SK-N-SH treated with all-trans-retinoic acid at 6 μM for 48 hours (cell line): ENCODE measurements around the gene SP2.
A peak's percentile ranks its signal among the peaks of the same experiment; 100 is the strongest.

Experiments used
- ATAC-seq: fragments of 200-7000 bp; cut with Tn5 transposase; 3 replicates; pipeline ENCODE4 v1.9.1; 2020; ENCODE audit warnings: mild to moderate bottlenecking, moderate library complexity
- BACH2 ChIP-seq: fragments of 250-450 bp; sonication (Bioruptor Pico); IDR thresholded peaks from 2 replicates; pipeline ENCODE4 v1.9.0; 2021; ENCODE audit warnings: mild to moderate bottlenecking, borderline replicate concordance
- CSDC2 ChIP-seq: fragments of 250-450 bp; sonication (Bioruptor Pico); IDR thresholded peaks from 2 replicates; pipeline ENCODE4 v1.5.0; 2020; ENCODE audit warnings: mild to moderate bottlenecking, moderate library complexity
- ESRRG ChIP-seq: fragments of 250-450 bp; sonication (Bioruptor Pico); IDR thresholded peaks from 2 replicates; pipeline ENCODE4 v1.6.1; 2021; ENCODE audit warnings: mild to moderate bottlenecking
- GLIS3 ChIP-seq: fragments of 250-450 bp; sonication (Bioruptor Pico); IDR thresholded peaks from 2 replicates; pipeline ENCODE4 v1.5.0; 2020; ENCODE audit warnings: mild to moderate bottlenecking, moderate library complexity
- ISL1 ChIP-seq: fragments of 250-450 bp; sonication (Bioruptor Pico); IDR thresholded peaks from 2 replicates; pipeline ENCODE4 v2.1.2; 2022; ENCODE audit warnings: mild to moderate bottlenecking, moderate library complexity
- OSR1 ChIP-seq: fragments of 250-450 bp; sonication (Bioruptor Pico); IDR thresholded peaks from 2 replicates; pipeline ENCODE4 v1.8.0; 2022; ENCODE audit warnings: moderate library complexity, mild to moderate bottlenecking, inconsistent platforms
- PPARA ChIP-seq: fragments of 250-450 bp; sonication (Bioruptor Pico); IDR thresholded peaks from 2 replicates; pipeline ENCODE4 v1.5.0; 2020; ENCODE audit warnings: mild to moderate bottlenecking, borderline replicate concordance
- RARB ChIP-seq: fragments of 250-450 bp; sonication (Bioruptor Pico); IDR thresholded peaks from 2 replicates; pipeline ENCODE4 v1.8.0; 2021; ENCODE audit warnings: mild to moderate bottlenecking, moderate library complexity
- SNAI2 ChIP-seq: fragments of 250-450 bp; sonication (Bioruptor Pico); IDR thresholded peaks from 2 replicates; pipeline ENCODE4 v1.5.0; 2020; ENCODE audit warnings: mild to moderate bottlenecking, moderate library complexity
- TCF4 ChIP-seq: fragments of 250-450 bp; sonication (Bioruptor Pico); IDR thresholded peaks from 2 replicates; pipeline ENCODE4 v1.8.0; 2021; ENCODE audit warnings: mild to moderate bottlenecking, moderate library complexity, borderline replicate concordance
- TOX ChIP-seq: fragments of 250-450 bp; sonication (Bioruptor Pico); IDR thresholded peaks from 2 replicates; pipeline ENCODE4 v1.8.0; 2021; ENCODE audit warnings: mild to moderate bottlenecking, moderate library complexity, borderline replicate concordance
- ZC3H10 ChIP-seq: fragments of 250-450 bp; sonication (Bioruptor Pico); IDR thresholded peaks from 2 replicates; pipeline ENCODE4 v1.5.1; 2021; ENCODE audit warnings: mild to moderate bottlenecking, moderate library complexity
- ZFP3 ChIP-seq: fragments of 250-450 bp; sonication (Bioruptor Pico); IDR thresholded peaks from 2 replicates; pipeline ENCODE4 v1.5.0; 2020; ENCODE audit warnings: mild to moderate bottlenecking, moderate library complexity
- ZFP30 ChIP-seq: fragments of 450-650 bp; formaldehyde crosslinking; IDR thresholded peaks from 2 replicates; pipeline ENCODE4 v1.5.0; 2022; ENCODE audit warnings: mild to moderate bottlenecking, moderate library complexity
- ZNF565 ChIP-seq: fragments of 450-650 bp; formaldehyde crosslinking; conservative IDR thresholded peaks from 2 replicates; pipeline ENCODE4 v1.5.0; 2020; ENCODE audit warnings: low read depth, mild to moderate bottlenecking, moderate library complexity
- ZNF8 ChIP-seq: fragments of 450-650 bp; formaldehyde crosslinking; IDR thresholded peaks from 2 replicates; pipeline ENCODE4 v1.5.0; 2020; ENCODE audit warnings: mild to moderate bottlenecking, moderate library complexity
- TF ChIP-seq, protein P1 (sequence below): fragments of 250-450 bp; sonication (Bioruptor Pico); IDR thresholded peaks from 2 replicates; pipeline ENCODE4 v1.5.1; 2021; ENCODE audit warnings: mild to moderate bottlenecking, moderate library complexity
- TF ChIP-seq, protein P2 (sequence below): fragments of 250-450 bp; sonication (Bioruptor Pico); IDR thresholded peaks from 2 replicates; pipeline ENCODE4 v1.8.0; 2020; ENCODE audit warnings: mild to moderate bottlenecking, moderate library complexity, borderline replicate concordance
- TF ChIP-seq, protein P3 (sequence below): fragments of 250-450 bp; sonication (Bioruptor Pico); IDR thresholded peaks from 2 replicates; pipeline ENCODE4 v1.8.0; 2021; ENCODE audit warnings: low read depth, mild to moderate bottlenecking, moderate library complexity, borderline replicate concordance
- TF ChIP-seq, protein P4 (sequence below): fragments of 250-450 bp; sonication (Bioruptor Pico); IDR thresholded peaks from 2 replicates; pipeline ENCODE4 v1.5.0; 2020; ENCODE audit warnings: mild to moderate bottlenecking, moderate library complexity

Gene SP2

DNA sequence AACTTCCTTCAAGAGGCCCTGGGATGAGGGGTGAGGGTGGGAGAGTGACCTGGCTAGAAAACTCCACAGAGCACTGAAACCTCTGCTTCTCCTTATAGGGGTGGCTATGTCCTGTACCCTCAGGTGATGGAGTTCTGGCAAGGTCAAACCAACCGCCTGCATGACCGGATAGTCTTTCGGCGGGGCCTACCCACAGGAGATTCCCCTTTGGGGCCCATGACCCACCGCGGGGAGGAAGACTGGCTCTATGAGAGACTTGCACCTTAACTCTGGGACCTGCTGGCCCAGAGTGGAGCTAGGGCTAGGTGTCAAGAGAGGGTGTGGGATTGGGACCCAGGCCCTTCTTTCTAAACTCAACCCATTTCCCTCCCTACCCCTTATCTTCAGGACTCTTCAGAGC is 50.5 kb downstream of the SP2 start:
- TF ChIP-seq ESRRG (CRISPR knock-in tag) (no peak), TCF4 (CRISPR knock-in tag) (no peak), TOX (CRISPR knock-in tag) (no peak), ZNF8 (CRISPR knock-in tag) (no peak), ISL1 (CRISPR knock-in tag) (no peak), ZFP30 (CRISPR knock-in tag) (no peak), ZNF565 (CRISPR knock-in tag) (no peak), SNAI2 (no peak), ZFP3 (CRISPR knock-in tag) (no peak), RARB (CRISPR knock-in tag) (no peak), GLIS3 (CRISPR knock-in tag) (no peak), CSDC2 (CRISPR knock-in tag) (no peak), BACH2 (CRISPR knock-in tag) (no peak), OSR1 (CRISPR knock-in tag) (no peak)
- TF ChIP-seq, protein P1, sequence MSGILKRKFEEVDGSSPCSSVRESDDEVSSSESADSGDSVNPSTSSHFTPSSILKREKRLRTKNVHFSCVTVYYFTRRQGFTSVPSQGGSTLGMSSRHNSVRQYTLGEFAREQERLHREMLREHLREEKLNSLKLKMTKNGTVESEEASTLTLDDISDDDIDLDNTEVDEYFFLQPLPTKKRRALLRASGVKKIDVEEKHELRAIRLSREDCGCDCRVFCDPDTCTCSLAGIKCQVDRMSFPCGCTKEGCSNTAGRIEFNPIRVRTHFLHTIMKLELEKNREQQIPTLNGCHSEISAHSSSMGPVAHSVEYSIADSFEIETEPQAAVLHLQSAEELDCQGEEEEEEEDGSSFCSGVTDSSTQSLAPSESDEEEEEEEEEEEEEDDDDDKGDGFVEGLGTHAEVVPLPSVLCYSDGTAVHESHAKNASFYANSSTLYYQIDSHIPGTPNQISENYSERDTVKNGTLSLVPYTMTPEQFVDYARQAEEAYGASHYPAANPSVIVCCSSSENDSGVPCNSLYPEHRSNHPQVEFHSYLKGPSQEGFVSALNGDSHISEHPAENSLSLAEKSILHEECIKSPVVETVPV (CRISPR knock-in tag) = no peak
- TF ChIP-seq, protein P2, sequence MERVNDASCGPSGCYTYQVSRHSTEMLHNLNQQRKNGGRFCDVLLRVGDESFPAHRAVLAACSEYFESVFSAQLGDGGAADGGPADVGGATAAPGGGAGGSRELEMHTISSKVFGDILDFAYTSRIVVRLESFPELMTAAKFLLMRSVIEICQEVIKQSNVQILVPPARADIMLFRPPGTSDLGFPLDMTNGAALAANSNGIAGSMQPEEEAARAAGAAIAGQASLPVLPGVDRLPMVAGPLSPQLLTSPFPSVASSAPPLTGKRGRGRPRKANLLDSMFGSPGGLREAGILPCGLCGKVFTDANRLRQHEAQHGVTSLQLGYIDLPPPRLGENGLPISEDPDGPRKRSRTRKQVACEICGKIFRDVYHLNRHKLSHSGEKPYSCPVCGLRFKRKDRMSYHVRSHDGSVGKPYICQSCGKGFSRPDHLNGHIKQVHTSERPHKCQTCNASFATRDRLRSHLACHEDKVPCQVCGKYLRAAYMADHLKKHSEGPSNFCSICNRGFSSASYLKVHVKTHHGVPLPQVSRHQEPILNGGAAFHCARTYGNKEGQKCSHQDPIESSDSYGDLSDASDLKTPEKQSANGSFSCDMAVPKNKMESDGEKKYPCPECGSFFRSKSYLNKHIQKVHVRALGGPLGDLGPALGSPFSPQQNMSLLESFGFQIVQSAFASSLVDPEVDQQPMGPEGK (CRISPR knock-in tag) = no peak
- TF ChIP-seq, protein P3, sequence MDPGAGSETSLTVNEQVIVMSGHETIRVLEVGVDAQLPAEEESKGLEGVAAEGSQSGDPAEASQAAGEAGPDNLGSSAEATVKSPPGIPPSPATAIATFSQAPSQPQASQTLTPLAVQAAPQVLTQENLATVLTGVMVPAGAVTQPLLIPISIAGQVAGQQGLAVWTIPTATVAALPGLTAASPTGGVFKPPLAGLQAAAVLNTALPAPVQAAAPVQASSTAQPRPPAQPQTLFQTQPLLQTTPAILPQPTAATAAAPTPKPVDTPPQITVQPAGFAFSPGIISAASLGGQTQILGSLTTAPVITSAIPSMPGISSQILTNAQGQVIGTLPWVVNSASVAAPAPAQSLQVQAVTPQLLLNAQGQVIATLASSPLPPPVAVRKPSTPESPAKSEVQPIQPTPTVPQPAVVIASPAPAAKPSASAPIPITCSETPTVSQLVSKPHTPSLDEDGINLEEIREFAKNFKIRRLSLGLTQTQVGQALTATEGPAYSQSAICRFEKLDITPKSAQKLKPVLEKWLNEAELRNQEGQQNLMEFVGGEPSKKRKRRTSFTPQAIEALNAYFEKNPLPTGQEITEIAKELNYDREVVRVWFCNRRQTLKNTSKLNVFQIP (CRISPR knock-in tag) = no peak
- ATAC-seq = no peak

DNA sequence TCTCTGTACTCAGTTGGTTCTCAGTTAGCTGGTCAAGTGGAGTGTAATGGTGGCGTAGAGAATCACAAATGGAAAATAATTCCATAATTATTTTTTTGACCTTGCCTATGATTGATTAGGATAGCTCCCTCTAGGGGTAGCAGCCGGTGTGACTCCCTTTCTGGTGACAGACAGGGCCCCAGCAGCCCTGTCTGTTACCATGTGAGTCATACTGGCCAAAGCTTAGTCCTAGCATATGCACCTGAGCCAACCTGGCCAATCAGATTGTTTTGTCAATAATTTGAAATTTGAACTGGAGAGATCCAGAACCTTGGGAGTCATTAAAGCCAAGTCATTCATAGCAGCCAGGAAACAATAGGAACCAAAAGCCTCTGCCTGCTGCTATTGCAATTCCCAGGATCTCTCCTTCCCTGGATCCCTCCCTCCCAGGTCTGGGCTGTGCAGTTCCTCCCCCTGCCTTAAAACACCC is 50.9 kb downstream of the SP2 start:
- peak; percentile 85 for ATAC-seq
- no peak for TF ChIP-seq ZC3H10 (CRISPR knock-in tag)
- TF ChIP-seq BACH2 (CRISPR knock-in tag) = no peak
- TF ChIP-seq PPARA (CRISPR knock-in tag) = no peak
- TF ChIP-seq ZFP30 (CRISPR knock-in tag) = no peak
- no peak for TF ChIP-seq ISL1 (CRISPR knock-in tag)
- no peak for TF ChIP-seq GLIS3 (CRISPR knock-in tag)
- TF ChIP-seq ESRRG (CRISPR knock-in tag) = no peak
- TF ChIP-seq, protein P4, sequence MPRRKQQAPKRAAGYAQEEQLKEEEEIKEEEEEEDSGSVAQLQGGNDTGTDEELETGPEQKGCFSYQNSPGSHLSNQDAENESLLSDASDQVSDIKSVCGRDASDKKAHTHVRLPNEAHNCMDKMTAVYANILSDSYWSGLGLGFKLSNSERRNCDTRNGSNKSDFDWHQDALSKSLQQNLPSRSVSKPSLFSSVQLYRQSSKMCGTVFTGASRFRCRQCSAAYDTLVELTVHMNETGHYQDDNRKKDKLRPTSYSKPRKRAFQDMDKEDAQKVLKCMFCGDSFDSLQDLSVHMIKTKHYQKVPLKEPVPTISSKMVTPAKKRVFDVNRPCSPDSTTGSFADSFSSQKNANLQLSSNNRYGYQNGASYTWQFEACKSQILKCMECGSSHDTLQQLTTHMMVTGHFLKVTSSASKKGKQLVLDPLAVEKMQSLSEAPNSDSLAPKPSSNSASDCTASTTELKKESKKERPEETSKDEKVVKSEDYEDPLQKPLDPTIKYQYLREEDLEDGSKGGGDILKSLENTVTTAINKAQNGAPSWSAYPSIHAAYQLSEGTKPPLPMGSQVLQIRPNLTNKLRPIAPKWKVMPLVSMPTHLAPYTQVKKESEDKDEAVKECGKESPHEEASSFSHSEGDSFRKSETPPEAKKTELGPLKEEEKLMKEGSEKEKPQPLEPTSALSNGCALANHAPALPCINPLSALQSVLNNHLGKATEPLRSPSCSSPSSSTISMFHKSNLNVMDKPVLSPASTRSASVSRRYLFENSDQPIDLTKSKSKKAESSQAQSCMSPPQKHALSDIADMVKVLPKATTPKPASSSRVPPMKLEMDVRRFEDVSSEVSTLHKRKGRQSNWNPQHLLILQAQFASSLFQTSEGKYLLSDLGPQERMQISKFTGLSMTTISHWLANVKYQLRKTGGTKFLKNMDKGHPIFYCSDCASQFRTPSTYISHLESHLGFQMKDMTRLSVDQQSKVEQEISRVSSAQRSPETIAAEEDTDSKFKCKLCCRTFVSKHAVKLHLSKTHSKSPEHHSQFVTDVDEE (CRISPR knock-in tag) = no peak
- TF ChIP-seq, protein P2 (CRISPR knock-in tag) = no peak
- TF ChIP-seq ZNF8 (CRISPR knock-in tag) = no peak
- no peak for TF ChIP-seq ZNF565 (CRISPR knock-in tag)
- TF ChIP-seq OSR1 (CRISPR knock-in tag) = no peak
- no peak for TF ChIP-seq CSDC2 (CRISPR knock-in tag)
- TF ChIP-seq SNAI2 = no peak
- no peak for TF ChIP-seq ZFP3 (CRISPR knock-in tag)
